ENCODE data around the gene CSMD2. TPM values are rescaled to one million over a fixed set of nuclear protein-coding genes. Genes with fewer than 3 reads are reported as not detected.
A peak's percentile ranks its signal among the peaks of the same experiment; 100 is the strongest.

CSMD2 gene
- total and polyA plus RNA-seq, 2 of the 8 experiments (the other 6 are each of a cell fraction or from before 2014, with no cell fraction given), result 7.0 to 14.7 TPM

- TF ChIP-seq POLR2AphosphoS5 (IDR thresholded peaks at IDR 0.05; ENCODE audit: low read depth, low read length), result no peak
- 0 out of 2 replicates have a peak, but pooled peaks have one; percentile 40 for TF ChIP-seq TCF12 (IDR thresholded peaks at IDR 0.05; ENCODE audit: low read depth, low read length)
- no peak for TF ChIP-seq SUZ12 (IDR thresholded peaks at IDR 0.05; ENCODE audit: low read length)
- TF ChIP-seq ZNF274 (IDR thresholded peaks at IDR 0.05; ENCODE audit: borderline replicate concordance, extremely low read depth, low read length), result no peak
- no peak for TF ChIP-seq RFX5 (IDR thresholded peaks at IDR 0.05; ENCODE audit: borderline replicate concordance, low read depth, low read length)
- no peak for TF ChIP-seq FOSL1 (IDR thresholded peaks at IDR 0.05; ENCODE audit: insufficient read depth, low read depth, low read length)
- peak; percentile 38 for TF ChIP-seq ASH2L (IDR thresholded peaks at IDR 0.05; ENCODE audit: low read length)
- TF ChIP-seq CBX8 (IDR thresholded peaks at IDR 0.05; ENCODE audit: borderline replicate concordance, low read depth, low read length), result no peak
- TF ChIP-seq RXRA (IDR thresholded peaks at IDR 0.05; ENCODE audit: insufficient read depth, low read depth, low read length), result no peak
- TF ChIP-seq CHD1 (IDR thresholded peaks at IDR 0.05; ENCODE audit: low read depth, low read length), result no peak
- TF ChIP-seq SIN3A (conservative IDR thresholded peaks at IDR 0.05 in 1 of 2, IDR thresholded peaks at IDR 0.05 in 1 of 2; ENCODE audit: low read depth in 1 of 2, low read length in 2 of 2), result no peak
- TF ChIP-seq MAFK (IDR thresholded peaks at IDR 0.05; ENCODE audit: low read depth, low read length), result no peak
- no peak for TF ChIP-seq CTCF (IDR thresholded peaks at IDR 0.05; ENCODE audit: control extremely low read depth in 1 of 3, insufficient read depth in 1 of 3, low read depth in 1 of 3, low read length in 3 of 3)
- TF ChIP-seq SAP30 (IDR thresholded peaks at IDR 0.05; ENCODE audit: insufficient read depth, insufficient replicate concordance, low read length), result no peak
- no peak for TF ChIP-seq CBX5 (IDR thresholded peaks at IDR 0.05; ENCODE audit: low read depth, low read length)
- TF ChIP-seq CTBP2 (IDR thresholded peaks at IDR 0.05; ENCODE audit: borderline replicate concordance, insufficient read depth, insufficient read length, low read length), result peak; percentile 70
- 0 out of 3 replicates have a peak, but pooled peaks of 1 of the 2 experiments have one; percentile 76 for TF ChIP-seq EP300 (IDR thresholded peaks at IDR 0.05; ENCODE audit: borderline replicate concordance in 1 of 2, low read depth in 2 of 2, low read length in 2 of 2)
- TF ChIP-seq TEAD4 (IDR thresholded peaks at IDR 0.05; ENCODE audit: low read depth, low read length), result no peak
- peak; percentile 27; the same call in 1 of the 2 replicates for TF ChIP-seq TAF1 (IDR thresholded peaks at IDR 0.05; ENCODE audit: low read depth, low read length)
- TF ChIP-seq SP4 (IDR thresholded peaks at IDR 0.05; ENCODE audit: low read length), result no peak
- no peak for TF ChIP-seq BRCA1 (IDR thresholded peaks at IDR 0.05; ENCODE audit: low read depth, low read length)
- TF ChIP-seq TAF7 (optimal IDR thresholded peaks at IDR 0.05; ENCODE audit: borderline replicate concordance, low read depth, low read length), result no peak
- peak in 1 of 2 experiments; percentile 25; a peak in 1 of 4 replicates for TF ChIP-seq RAD21 (IDR thresholded peaks at IDR 0.05 in 1 of 2, conservative IDR thresholded peaks at IDR 0.05 in 1 of 2; ENCODE audit: low read depth in 2 of 2, low read length in 2 of 2)
Measured at GRCh38 chr1:34188418-34188817, 23.4 kb upstream of the CSMD2 start (continued).
